Ishikawa (cell line): ENCODE measurements around the gene TLE4.

Experiments used
- CEBPB ChIP-seq: IDR thresholded peaks from 2 replicates; pipeline ENCODE4 v1.6.1; 2012
- CREB1 ChIP-seq: IDR thresholded peaks from 2 replicates; pipeline ENCODE4 v1.6.1; 2012; ENCODE audit warnings: low read depth
- EGR1 ChIP-seq: IDR thresholded peaks from 2 replicates; pipeline ENCODE4 v1.6.1; 2012
- EP300 ChIP-seq: IDR thresholded peaks from 2 replicates; pipeline ENCODE4 v1.6.1; 2012; ENCODE audit warnings: borderline replicate concordance
- FOXM1 ChIP-seq: IDR thresholded peaks from 2 replicates; pipeline ENCODE4 v1.6.1; 2012; ENCODE audit warnings: low read depth, borderline replicate concordance
- MAX ChIP-seq: IDR thresholded peaks from 2 replicates; pipeline ENCODE4 v1.6.1; 2012
- NFIC ChIP-seq: IDR thresholded peaks from 2 replicates; pipeline ENCODE4 v1.6.1; 2012
- RAD21 ChIP-seq: IDR thresholded peaks from 2 replicates; pipeline ENCODE4 v1.6.1; 2012; ENCODE audit warnings: low read depth
- REST ChIP-seq: IDR thresholded peaks from 2 replicates; pipeline ENCODE4 v1.6.1; 2012; ENCODE audit warnings: low read depth, mild to moderate bottlenecking
- TAF1 ChIP-seq: IDR thresholded peaks from 2 replicates; pipeline ENCODE4 v1.6.1; 2012; ENCODE audit warnings: low read depth, mild to moderate bottlenecking
- TCF12 ChIP-seq: IDR thresholded peaks from 2 replicates; pipeline ENCODE4 v1.6.1; 2012; ENCODE audit warnings: low read depth
- TEAD4 ChIP-seq: IDR thresholded peaks from 2 replicates; pipeline ENCODE4 v1.6.1; 2012
- USF1 ChIP-seq: IDR thresholded peaks from 2 replicates; pipeline ENCODE4 v1.6.1; 2012
- YY1 ChIP-seq: IDR thresholded peaks from 2 replicates; pipeline ENCODE4 v1.6.1; 2012; ENCODE audit warnings: low read depth
- ZBTB7A ChIP-seq: IDR thresholded peaks from 2 replicates; pipeline ENCODE4 v1.6.1; 2012; ENCODE audit warnings: low read depth

Gene TLE4

GRCh38 chr9:79639354-79639753, 67.6 kb downstream of the TLE4 start:
- TF ChIP-seq RAD21 (no peak), USF1 (no peak), NFIC (no peak), TEAD4 (no peak), FOXM1 (no peak), CREB1 (no peak), ZBTB7A (no peak), EGR1 (no peak), CEBPB (no peak), REST (no peak), YY1 (no peak), TAF1 (no peak), EP300 (no peak), MAX (no peak), TCF12 (no peak)

GRCh38 chr9:79641070-79641469, 69.3 kb downstream of the TLE4 start:
- TF ChIP-seq YY1 (no peak), REST (no peak), USF1 (no peak)

- TF ChIP-seq REST: no peak
- TF ChIP-seq MAX: no peak
- TF ChIP-seq CEBPB: no peak
- no peak for TF ChIP-seq YY1
- TF ChIP-seq NFIC: no peak
- TF ChIP-seq USF1: no peak
- no peak for TF ChIP-seq EGR1
- TF ChIP-seq TAF1: no peak
- TF ChIP-seq CREB1: no peak
- no peak for TF ChIP-seq EP300
- TF ChIP-seq TCF12: no peak
- TF ChIP-seq RAD21: no peak
- no peak for TF ChIP-seq FOXM1
Observed at GRCh38 chr9:79642671-79643070, 70.9 kb downstream of the TLE4 start.

GRCh38 chr9:79644048-79644447, 72.3 kb downstream of the TLE4 start:
- TF ChIP-seq RAD21 (no peak), EGR1 (no peak)

GRCh38 chr9:79644601-79645000, 72.8 kb downstream of the TLE4 start:
- TF ChIP-seq MAX (no peak), CREB1 (no peak), CEBPB (no peak), TAF1 (no peak), ZBTB7A (no peak), TCF12 (no peak), FOXM1 (no peak), EGR1 (no peak), NFIC (no peak)
